Measurements from ENCODE around the gene SYS1.
A peak's percentile ranks its signal among the peaks of the same experiment; 100 is the strongest.

Gene SYS1

GRCh38 chr20:45359406-45360148, 3.4 kb upstream of the SYS1 start:
- peak overlapping the region; percentile 91 for H3K27ac ChIP-seq (ENCODE audit: poor library complexity, severe bottlenecking)

GRCh38 chr20:45361793-45362192, 1.2 kb upstream of the SYS1 start:
- DNase-seq (ENCODE audit: low spot score) (no peak), ATAC-seq (ENCODE audit: low read depth) (no peak)
- TF ChIP-seq, protein P1, sequence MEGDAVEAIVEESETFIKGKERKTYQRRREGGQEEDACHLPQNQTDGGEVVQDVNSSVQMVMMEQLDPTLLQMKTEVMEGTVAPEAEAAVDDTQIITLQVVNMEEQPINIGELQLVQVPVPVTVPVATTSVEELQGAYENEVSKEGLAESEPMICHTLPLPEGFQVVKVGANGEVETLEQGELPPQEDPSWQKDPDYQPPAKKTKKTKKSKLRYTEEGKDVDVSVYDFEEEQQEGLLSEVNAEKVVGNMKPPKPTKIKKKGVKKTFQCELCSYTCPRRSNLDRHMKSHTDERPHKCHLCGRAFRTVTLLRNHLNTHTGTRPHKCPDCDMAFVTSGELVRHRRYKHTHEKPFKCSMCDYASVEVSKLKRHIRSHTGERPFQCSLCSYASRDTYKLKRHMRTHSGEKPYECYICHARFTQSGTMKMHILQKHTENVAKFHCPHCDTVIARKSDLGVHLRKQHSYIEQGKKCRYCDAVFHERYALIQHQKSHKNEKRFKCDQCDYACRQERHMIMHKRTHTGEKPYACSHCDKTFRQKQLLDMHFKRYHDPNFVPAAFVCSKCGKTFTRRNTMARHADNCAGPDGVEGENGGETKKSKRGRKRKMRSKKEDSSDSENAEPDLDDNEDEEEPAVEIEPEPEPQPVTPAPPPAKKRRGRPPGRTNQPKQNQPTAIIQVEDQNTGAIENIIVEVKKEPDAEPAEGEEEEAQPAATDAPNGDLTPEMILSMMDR (IDR thresholded peaks at IDR 0.05; ENCODE audit: poor library complexity, severe bottlenecking): no peak
- Histone ChIP-seq H3K4me3 (ENCODE audit: severe bottlenecking) (no peak overlapping the region), H3K9me3 (ENCODE audit: severe bottlenecking) (no peaks in the 10 kb centered on the region), H3K27ac (ENCODE audit: poor library complexity, severe bottlenecking) (peak overlapping the region; percentile 91), H3K4me1 (ENCODE audit: insufficient read depth, poor library complexity, severe bottlenecking) (peaks cover 50% of the 10 kb centered on the region), H3K36me3 (ENCODE audit: low read depth) (peaks cover 21% of the 10 kb centered on the region), H3K27me3 (ENCODE audit: insufficient read depth, poor library complexity, severe bottlenecking) (no peaks in the 10 kb centered on the region)

More at GRCh38 chr20:45359406-45360148, 3.4 kb upstream of the SYS1 start:
- H3K9me3 ChIP-seq (ENCODE audit: severe bottlenecking): no peaks in the 10 kb centered on the region
- peaks cover 72% of the 10 kb centered on the region for H3K4me1 ChIP-seq (ENCODE audit: insufficient read depth, poor library complexity, severe bottlenecking)
- TF ChIP-seq, protein P1 (IDR thresholded peaks at IDR 0.05; ENCODE audit: poor library complexity, severe bottlenecking): no peak
- no peaks in the 10 kb centered on the region for H3K36me3 ChIP-seq (ENCODE audit: low read depth)
- DNase-seq (ENCODE audit: low spot score): peak; percentile 98
- ATAC-seq (ENCODE audit: low read depth): peak; percentile 53
- H3K4me3 ChIP-seq (ENCODE audit: severe bottlenecking): no peak overlapping the region
- no peaks in the 10 kb centered on the region for H3K27me3 ChIP-seq (ENCODE audit: insufficient read depth, poor library complexity, severe bottlenecking)

- Histone ChIP-seq H3K27me3 (ENCODE audit: insufficient read depth, poor library complexity, severe bottlenecking) (no peaks in the 10 kb centered on the region), H3K27ac (ENCODE audit: poor library complexity, severe bottlenecking) (peak overlapping the region; percentile 91), H3K4me3 (ENCODE audit: severe bottlenecking) (peak overlapping the region; percentile 62), H3K36me3 (ENCODE audit: low read depth) (peaks cover 33% of the 10 kb centered on the region), H3K9me3 (ENCODE audit: severe bottlenecking) (no peaks in the 10 kb centered on the region), H3K4me1 (ENCODE audit: insufficient read depth, poor library complexity, severe bottlenecking) (peaks cover 30% of the 10 kb centered on the region)
- no peak for ATAC-seq (ENCODE audit: low read depth)
- TF ChIP-seq, protein P1 (IDR thresholded peaks at IDR 0.05; ENCODE audit: poor library complexity, severe bottlenecking): no peak
- DNase-seq (ENCODE audit: low spot score): peak; percentile 36
These were observed 896 bp downstream of the SYS1 start for GRCh38 chr20:45363611-45364492.

DNA sequence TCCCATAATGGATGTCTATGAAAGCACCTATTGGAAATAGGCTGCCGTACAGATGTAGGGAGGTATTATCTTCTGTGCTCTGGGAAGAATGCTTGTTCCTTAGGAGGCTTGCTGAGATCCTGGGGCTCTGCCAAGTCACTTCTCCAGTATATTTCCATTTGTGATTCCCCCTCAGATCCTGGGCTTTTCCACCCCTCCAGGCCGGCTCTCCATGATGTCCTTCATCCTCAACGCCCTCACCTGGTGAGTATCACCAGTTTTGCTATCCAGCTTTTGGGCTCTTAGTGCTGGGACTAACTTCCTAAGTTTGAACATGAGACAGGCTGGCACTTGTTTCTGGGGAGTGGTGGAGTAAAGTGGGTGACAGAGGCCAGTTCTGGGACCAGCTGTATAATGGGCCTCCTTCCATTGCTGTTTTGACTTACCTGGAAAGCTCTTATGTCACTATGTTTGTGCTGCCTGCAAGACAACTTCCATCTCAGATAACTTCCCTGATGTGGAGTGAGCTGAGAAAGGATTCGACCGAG, 2.6 kb downstream of the SYS1 start:
- peak; percentile 47 for DNase-seq (ENCODE audit: low spot score)
- no peak for ATAC-seq (ENCODE audit: low read depth)
- TF ChIP-seq, protein P1 (IDR thresholded peaks at IDR 0.05; ENCODE audit: poor library complexity, severe bottlenecking): no peak
- Histone ChIP-seq H3K9me3 (ENCODE audit: severe bottlenecking) (no peaks in the 10 kb centered on the region), H3K4me1 (ENCODE audit: insufficient read depth, poor library complexity, severe bottlenecking) (peaks cover 14% of the 10 kb centered on the region), H3K36me3 (ENCODE audit: low read depth) (peaks cover 37% of the 10 kb centered on the region), H3K27ac (ENCODE audit: poor library complexity, severe bottlenecking) (no peak overlapping the region), H3K4me3 (ENCODE audit: severe bottlenecking) (no peak overlapping the region), H3K27me3 (ENCODE audit: insufficient read depth, poor library complexity, severe bottlenecking) (no peaks in the 10 kb centered on the region)

Data from RWPE2 (cell line).